ENCODE results near the gene TXN2. TPM values are rescaled to one million over a fixed set of nuclear protein-coding genes. Genes with fewer than 3 reads are reported as not detected.

Gene TXN2
- total RNA-seq, 1 experiment from 2014 or later: 87.0 TPM

GRCh38 chr22:36432592-36433317 lies 48.7 kb downstream of the TXN2 start:
- ATAC-seq: no peak

More at GRCh38 chr22:36432592-36433317, 48.7 kb downstream of the TXN2 start:
- Histone ChIP-seq H4K20me1 (ENCODE audit: insufficient read depth) (no peaks in the 10 kb centered on the region), H3K4me1 (ENCODE audit: control insufficient read depth in 1 of 2, insufficient read depth in 2 of 2, low read length in 2 of 2) (peaks cover 26 to 44% of the 10 kb centered on the region in 2 experiments), H3K27me3 (ENCODE audit: insufficient read depth, low read length) (no peaks in the 10 kb centered on the region), H3K9me3 (ENCODE audit: control insufficient read depth in 1 of 2, insufficient read depth in 1 of 2, low read depth in 1 of 2, low read length in 2 of 2) (no peaks in the 10 kb centered on the region), H3K27ac (ENCODE audit: low read depth, low read length) (no peak overlapping the region), H3K9ac (ENCODE audit: low read length) (no peak overlapping the region), H3K79me2 (ENCODE audit: insufficient read depth, low read length) (no peaks in the 10 kb centered on the region), H3K4me2 (ENCODE audit: low read length) (no peak overlapping the region), H3K36me3 (ENCODE audit: control insufficient read depth in 1 of 2, insufficient read depth in 2 of 2, low read length in 2 of 2) (no peaks in the 10 kb centered on the region), H2AFZ (ENCODE audit: low read depth, low read length, poor library complexity, severe bottlenecking) (no peak overlapping the region), H3K9me2 (ENCODE audit: insufficient read depth) (no peaks in the 10 kb centered on the region), H3K4me3 (replicated peaks in 1 of 2; ENCODE audit: low read depth in 1 of 2, low read length in 2 of 2) (no peak overlapping the region)
- no peak for DNase-seq (ENCODE audit: low read depth, low spot score)
- TF ChIP-seq EGR1 (IDR thresholded peaks at IDR 0.05; ENCODE audit: low read depth) (no peak), MAX (IDR thresholded peaks at IDR 0.05) (no peak), ELF1 (IDR thresholded peaks at IDR 0.05; ENCODE audit: borderline replicate concordance, low read depth) (no peak), POLR2A (IDR thresholded peaks at IDR 0.05; ENCODE audit: borderline replicate concordance, extremely low read depth, insufficient read depth, insufficient read length) (no peak), SP1 (IDR thresholded peaks at IDR 0.05; ENCODE audit: low read depth) (no peak), YY1 (IDR thresholded peaks at IDR 0.05; ENCODE audit: extremely low read depth, insufficient replicate concordance, low read depth, low read length) (no peak), ZFX (IDR thresholded peaks at IDR 0.05) (no peak), ZBTB33 (IDR thresholded peaks at IDR 0.05; ENCODE audit: extremely low read depth, insufficient replicate concordance, low read length) (no peak), JUND (IDR thresholded peaks at IDR 0.05) (no peak), CBX3 (IDR thresholded peaks at IDR 0.05; ENCODE audit: low read depth) (no peak), CEBPB (IDR thresholded peaks at IDR 0.05; ENCODE audit: low read depth) (no peak), FOSL1 (IDR thresholded peaks at IDR 0.05; ENCODE audit: low read depth) (no peak), EZH2 (IDR thresholded peaks at IDR 0.05) (no peak), TCF7L2 (IDR thresholded peaks at IDR 0.05; ENCODE audit: borderline replicate concordance, extremely low read depth, insufficient read depth, insufficient read length) (no peak)
- TF ChIP-seq, protein P1, sequence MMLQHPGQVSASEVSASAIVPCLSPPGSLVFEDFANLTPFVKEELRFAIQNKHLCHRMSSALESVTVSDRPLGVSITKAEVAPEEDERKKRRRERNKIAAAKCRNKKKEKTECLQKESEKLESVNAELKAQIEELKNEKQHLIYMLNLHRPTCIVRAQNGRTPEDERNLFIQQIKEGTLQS (IDR thresholded peaks at IDR 0.05): no peak
- TF ChIP-seq, protein P2, sequence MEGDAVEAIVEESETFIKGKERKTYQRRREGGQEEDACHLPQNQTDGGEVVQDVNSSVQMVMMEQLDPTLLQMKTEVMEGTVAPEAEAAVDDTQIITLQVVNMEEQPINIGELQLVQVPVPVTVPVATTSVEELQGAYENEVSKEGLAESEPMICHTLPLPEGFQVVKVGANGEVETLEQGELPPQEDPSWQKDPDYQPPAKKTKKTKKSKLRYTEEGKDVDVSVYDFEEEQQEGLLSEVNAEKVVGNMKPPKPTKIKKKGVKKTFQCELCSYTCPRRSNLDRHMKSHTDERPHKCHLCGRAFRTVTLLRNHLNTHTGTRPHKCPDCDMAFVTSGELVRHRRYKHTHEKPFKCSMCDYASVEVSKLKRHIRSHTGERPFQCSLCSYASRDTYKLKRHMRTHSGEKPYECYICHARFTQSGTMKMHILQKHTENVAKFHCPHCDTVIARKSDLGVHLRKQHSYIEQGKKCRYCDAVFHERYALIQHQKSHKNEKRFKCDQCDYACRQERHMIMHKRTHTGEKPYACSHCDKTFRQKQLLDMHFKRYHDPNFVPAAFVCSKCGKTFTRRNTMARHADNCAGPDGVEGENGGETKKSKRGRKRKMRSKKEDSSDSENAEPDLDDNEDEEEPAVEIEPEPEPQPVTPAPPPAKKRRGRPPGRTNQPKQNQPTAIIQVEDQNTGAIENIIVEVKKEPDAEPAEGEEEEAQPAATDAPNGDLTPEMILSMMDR (IDR thresholded peaks at IDR 0.05 in 2 of 3, conservative IDR thresholded peaks at IDR 0.05 in 1 of 3; ENCODE audit: borderline replicate concordance in 1 of 3, insufficient read depth in 1 of 3, low read depth in 2 of 3, low read length in 2 of 3): no peak
- TF ChIP-seq, protein P3, sequence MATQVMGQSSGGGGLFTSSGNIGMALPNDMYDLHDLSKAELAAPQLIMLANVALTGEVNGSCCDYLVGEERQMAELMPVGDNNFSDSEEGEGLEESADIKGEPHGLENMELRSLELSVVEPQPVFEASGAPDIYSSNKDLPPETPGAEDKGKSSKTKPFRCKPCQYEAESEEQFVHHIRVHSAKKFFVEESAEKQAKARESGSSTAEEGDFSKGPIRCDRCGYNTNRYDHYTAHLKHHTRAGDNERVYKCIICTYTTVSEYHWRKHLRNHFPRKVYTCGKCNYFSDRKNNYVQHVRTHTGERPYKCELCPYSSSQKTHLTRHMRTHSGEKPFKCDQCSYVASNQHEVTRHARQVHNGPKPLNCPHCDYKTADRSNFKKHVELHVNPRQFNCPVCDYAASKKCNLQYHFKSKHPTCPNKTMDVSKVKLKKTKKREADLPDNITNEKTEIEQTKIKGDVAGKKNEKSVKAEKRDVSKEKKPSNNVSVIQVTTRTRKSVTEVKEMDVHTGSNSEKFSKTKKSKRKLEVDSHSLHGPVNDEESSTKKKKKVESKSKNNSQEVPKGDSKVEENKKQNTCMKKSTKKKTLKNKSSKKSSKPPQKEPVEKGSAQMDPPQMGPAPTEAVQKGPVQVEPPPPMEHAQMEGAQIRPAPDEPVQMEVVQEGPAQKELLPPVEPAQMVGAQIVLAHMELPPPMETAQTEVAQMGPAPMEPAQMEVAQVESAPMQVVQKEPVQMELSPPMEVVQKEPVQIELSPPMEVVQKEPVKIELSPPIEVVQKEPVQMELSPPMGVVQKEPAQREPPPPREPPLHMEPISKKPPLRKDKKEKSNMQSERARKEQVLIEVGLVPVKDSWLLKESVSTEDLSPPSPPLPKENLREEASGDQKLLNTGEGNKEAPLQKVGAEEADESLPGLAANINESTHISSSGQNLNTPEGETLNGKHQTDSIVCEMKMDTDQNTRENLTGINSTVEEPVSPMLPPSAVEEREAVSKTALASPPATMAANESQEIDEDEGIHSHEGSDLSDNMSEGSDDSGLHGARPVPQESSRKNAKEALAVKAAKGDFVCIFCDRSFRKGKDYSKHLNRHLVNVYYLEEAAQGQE (IDR thresholded peaks at IDR 0.05; ENCODE audit: low read depth): no peak
- ChIA-PET RAD21 (ENCODE audit: low non-redundant PET in 1 of 2, low total read pairs in 2 of 2, uncharacterized antibody in 2 of 2, unreplicated experiment in 2 of 2) (no interaction called here), CTCF (no interaction called here), POLR2A (interaction anchor here (1.0 to 1.2 kb wide), 2 partner anchors 19 to 23 kb away, joined by 3 to 5 read pairs; no protein-coding TSS in a partner anchor)
- BruUV-seq (replicated peaks): no TSS peak
- intact Hi-C loops (cut with micrococcal nuclease): no loop called here
